Caco-2 (cell line): ENCODE data around the gene FAM110A. TPM values are rescaled to one million over a fixed set of nuclear protein-coding genes. Genes with fewer than 3 reads are reported as not detected.
"Not testable (repeated sequence)": the region's sequence is repeated elsewhere in the genome, so short reads cannot be mapped to it uniquely, and the experiment has no call there.

Experiments used
- BruUV-seq: library from RNA; stranded (reverse); fragments of 400-500 nt; replicated peaks from 2 replicates; lab custom pipeline; 2021; lab: Mats Ljungman, UMichigan
- CTCF ChIA-PET: fragments of 300-600 bp; sonication (Branson Sonifier 250); formaldehyde crosslinking; loops from one replicate; lab custom pipeline; 2022; ENCODE audit warnings: antibody characterized with exemption; lab: Charles Lee
- POLR2A ChIA-PET: fragments of 300-600 bp; sonication (Branson Sonifier 250); formaldehyde crosslinking; loops from one replicate; lab custom pipeline; 2022; ENCODE audit warnings: antibody characterized with exemption; lab: Charles Lee
- DNase-seq, 2 experiments: peaks; one replicate each; pipeline versions ENCODE4 v3.0.0 to v3.0.0-alpha.2; 2020 to 2022
- H3K27me3 ChIP-seq: replicated peaks from 2 replicates; pipeline ENCODE4 v1.6.0; 2011; ENCODE audit warnings: low read length; ENCODE audit not compliant: control insufficient read depth, insufficient read depth
- H3K36me3 ChIP-seq: 2 replicates; pipeline ENCODE4 v1.5.1; 2011; ENCODE audit warnings: low read length; ENCODE audit not compliant: control insufficient read depth, insufficient read depth
- H3K4me1 ChIP-seq: fragments of 250-450 bp; sonication (Bioruptor Pico); 2 replicates; pipeline ENCODE4 v1.5.1; 2020; ENCODE audit warnings: mild to moderate bottlenecking
- H3K4me3 ChIP-seq: 2 replicates; pipeline ENCODE4 v1.5.1; 2011; ENCODE audit warnings: low read depth, mild to moderate bottlenecking, control low read depth, low read length
- H3K9me3 ChIP-seq: fragments of 250-450 bp; sonication (Bioruptor Pico); 2 replicates; pipeline ENCODE4 v1.5.1; 2020; ENCODE audit warnings: mild to moderate bottlenecking, moderate library complexity
- H3K27ac Mint-ChIP-seq: one replicate; pipeline ENCODE4 v1.8.0; 2022; ENCODE audit warnings: mixed read lengths; ENCODE audit not compliant: unreplicated experiment
- H3K27me3 Mint-ChIP-seq: one replicate; pipeline ENCODE4 v1.8.0; 2022; ENCODE audit warnings: mixed read lengths; ENCODE audit not compliant: insufficient read depth, unreplicated experiment
- H3K36me3 Mint-ChIP-seq: one replicate; pipeline ENCODE4 v1.8.0; 2022; ENCODE audit warnings: mild to moderate bottlenecking, mixed read lengths; ENCODE audit not compliant: insufficient read depth, unreplicated experiment
- H3K4me1 Mint-ChIP-seq: one replicate; pipeline ENCODE4 v1.8.0; 2022; ENCODE audit warnings: low read depth, mixed read lengths; ENCODE audit not compliant: unreplicated experiment
- H3K4me3 Mint-ChIP-seq: one replicate; pipeline ENCODE4 v1.8.0; 2022; ENCODE audit warnings: mild to moderate bottlenecking, moderate library complexity, mixed read lengths; ENCODE audit not compliant: unreplicated experiment
- H3K9me3 Mint-ChIP-seq: one replicate; pipeline ENCODE4 v1.8.0; 2022; ENCODE audit warnings: mixed read lengths; ENCODE audit not compliant: unreplicated experiment
- CTCF ChIP-seq, 2 experiments: fragments of 200-600 bp in 1 of 2; IDR thresholded peaks; 1 replicate in 1 of 2; 2 replicates in 1 of 2; pipeline versions ENCODE4 v1.5.1 to v1.8.0; 2011 to 2022; ENCODE audit warnings: antibody characterized with exemption in 1 of 2, control low read depth in 1 of 2, inconsistent platforms in 1 of 2, low read depth in 1 of 2, low read length in 1 of 2, mild to moderate bottlenecking in 1 of 2, moderate library complexity in 1 of 2; ENCODE audit not compliant: insufficient read depth in 1 of 2, severe bottlenecking in 1 of 2, unreplicated experiment in 1 of 2
- intact Hi-C: fragments of 100-400 bp; cut with micrococcal nuclease; formaldehyde crosslinking; loops from one replicate; pipeline ENCODE4 v1.10.0; 2022; ENCODE audit not compliant: unreplicated experiment
- total RNA-seq: library from RNA; stranded (reverse); gene quantifications from 2 replicates; pipeline ENCODE4 v1.2.3, GENCODE V29; 2022

Gene FAM110A
- total RNA-seq, 1 experiment from 2014 or later = 18.4 TPM

- TF ChIP-seq CTCF (IDR thresholded peaks at IDR 0.05; ENCODE audit: insufficient read depth in 1 of 2, low read depth in 1 of 2, low read length in 1 of 2, severe bottlenecking in 1 of 2, unreplicated experiment in 1 of 2) = no peak
- Mint-ChIP-seq H3K27me3 (no peaks in the 10 kb centered on the region), H3K4me1 (peaks cover 8% of the 10 kb centered on the region), H3K27ac (no peak overlapping the region), H3K4me3 (no peak overlapping the region), H3K9me3 (no peaks in the 10 kb centered on the region), H3K36me3 (peaks cover 22% of the 10 kb centered on the region)
- no peak overlapping the region for H3K4me3 ChIP-seq
- H3K9me3 ChIP-seq = no peaks in the 10 kb centered on the region
- POLR2A ChIA-PET = no interaction called here
- intact Hi-C loops = no loop called here
- BruUV-seq = no TSS peak
- peaks cover 14% of the 10 kb centered on the region for H3K4me1 ChIP-seq
- DNase-seq = no peak
- CTCF ChIA-PET = no interaction called here
- H3K27me3 ChIP-seq = no peaks in the 10 kb centered on the region
- H3K36me3 ChIP-seq = no peaks in the 10 kb centered on the region
Observed at GRCh38 chr20:845941-846893, 12.7 kb downstream of the FAM110A start.

- Mint-ChIP-seq H3K27me3 (no peaks in the 10 kb centered on the region), H3K27ac (no peak overlapping the region), H3K9me3 (no peaks in the 10 kb centered on the region), H3K4me1 (peaks cover 8% of the 10 kb centered on the region), H3K4me3 (no peak overlapping the region), H3K36me3 (peaks cover 22% of the 10 kb centered on the region)
- Histone ChIP-seq H3K36me3 (no peaks in the 10 kb centered on the region), H3K9me3 (no peaks in the 10 kb centered on the region), H3K27me3 (no peaks in the 10 kb centered on the region), H3K4me3 (no peak overlapping the region), H3K4me1 (peaks cover 14% of the 10 kb centered on the region)
- intact Hi-C loops = no loop called here
- ChIA-PET CTCF (no interaction called here), POLR2A (no interaction called here)
- DNase-seq = no peak
- no TSS peak for BruUV-seq
- TF ChIP-seq CTCF (IDR thresholded peaks at IDR 0.05; ENCODE audit: insufficient read depth in 1 of 2, low read depth in 1 of 2, low read length in 1 of 2, severe bottlenecking in 1 of 2, unreplicated experiment in 1 of 2) = no peak
Observed at GRCh38 chr20:846894-847278, 13.4 kb downstream of the FAM110A start.

GRCh38 chr20:848193-848592 lies 14.7 kb downstream of the FAM110A start:
- H3K36me3 ChIP-seq = no peaks in the 10 kb centered on the region
- TF ChIP-seq CTCF (IDR thresholded peaks at IDR 0.05; ENCODE audit: insufficient read depth in 1 of 2, low read depth in 1 of 2, low read length in 1 of 2, severe bottlenecking in 1 of 2, unreplicated experiment in 1 of 2) = no peak
- BruUV-seq = no TSS peak
- H3K27me3 ChIP-seq = no peaks in the 10 kb centered on the region
- H3K9me3 ChIP-seq = no peaks in the 10 kb centered on the region
- H3K27me3 Mint-ChIP-seq = no peaks in the 10 kb centered on the region
- intact Hi-C loops = no loop called here
- H3K4me1 Mint-ChIP-seq = peaks cover under 1% of the 10 kb centered on the region
- no peak overlapping the region for H3K4me3 Mint-ChIP-seq
- H3K27ac Mint-ChIP-seq = no peak overlapping the region
- ChIA-PET CTCF (interaction anchor here (1.3 kb wide), 1 partner anchor 15 kb away, joined by 6 read pairs; the partner anchor contains the start of gene FAM110A), POLR2A (no interaction called here)
- peaks cover 6% of the 10 kb centered on the region for H3K4me1 ChIP-seq
- peaks cover 22% of the 10 kb centered on the region for H3K36me3 Mint-ChIP-seq
- H3K4me3 ChIP-seq = no peak overlapping the region
- H3K9me3 Mint-ChIP-seq = no peaks in the 10 kb centered on the region
- no peak for DNase-seq

GRCh38 chr20:848731-849130 lies 15.2 kb downstream of the FAM110A start:
- DNase-seq = not testable (repeated sequence)

More at GRCh38 chr20:848731-849130, 15.2 kb downstream of the FAM110A start:
- H3K4me3 Mint-ChIP-seq, H3K4me1 Mint-ChIP-seq, H3K9me3 Mint-ChIP-seq, H3K4me3 ChIP-seq, H3K36me3 ChIP-seq, intact Hi-C loops, CTCF ChIA-PET, POLR2A ChIA-PET, H3K4me1 ChIP-seq, BruUV-seq, H3K27me3 ChIP-seq, H3K27me3 Mint-ChIP-seq, H3K27ac Mint-ChIP-seq, H3K9me3 ChIP-seq: not testable (repeated sequence)
- H3K36me3 Mint-ChIP-seq = peaks cover 22% of the 10 kb centered on the region
